Measurements from ENCODE around the gene LUC7L3. TPM values are rescaled to one million over a fixed set of nuclear protein-coding genes. Genes with fewer than 3 reads are reported as not detected.

LUC7L3 gene
- total and polyA plus RNA-seq, 2 of the 13 experiments (the other 11 are each of a cell fraction or from before 2014, with no cell fraction given) = 108 to 120 TPM

GRCh38 chr17:50768346-50768761 is 49.0 kb downstream of the LUC7L3 start (continued):
- TF ChIP-seq TFAP4 (IDR thresholded peaks at IDR 0.05; ENCODE audit: borderline replicate concordance, low read depth) = no peak; the same call in 1 of the 2 replicates
- TF ChIP-seq MXD4 (CRISPR knock-in tag; IDR thresholded peaks at IDR 0.05) = no peak
- no peak for TF ChIP-seq SNAPC4 (CRISPR knock-in tag; IDR thresholded peaks at IDR 0.05)
- TF ChIP-seq ATRX (CRISPR knock-in tag; IDR thresholded peaks at IDR 0.05; ENCODE audit: borderline replicate concordance) = no peak
- no peak for TF ChIP-seq ZNF207 (IDR thresholded peaks at IDR 0.05; ENCODE audit: borderline replicate concordance)
- TF ChIP-seq ZNF343 (CRISPR knock-in tag; IDR thresholded peaks at IDR 0.05) = no peak
- TF ChIP-seq AKAP8 (CRISPR knock-in tag; IDR thresholded peaks at IDR 0.05) = no peak
- TF ChIP-seq ATF7-NPFF (CRISPR knock-in tag; IDR thresholded peaks at IDR 0.05; ENCODE audit: low read depth) = no peak
- peak; percentile 31; the same call in 1 of the 2 replicates for TF ChIP-seq PHF21A (CRISPR knock-in tag; IDR thresholded peaks at IDR 0.05)
- no peak for TF ChIP-seq KLF11 (CRISPR knock-in tag; IDR thresholded peaks at IDR 0.05)
- no peak for TF ChIP-seq ZNF512 (CRISPR knock-in tag; IDR thresholded peaks at IDR 0.05)
- peak; percentile 29; the same call in 1 of the 2 replicates for TF ChIP-seq SAP130 (CRISPR knock-in tag; IDR thresholded peaks at IDR 0.05; ENCODE audit: low read depth)
- TF ChIP-seq ZNF292 (CRISPR knock-in tag; IDR thresholded peaks at IDR 0.05; ENCODE audit: borderline replicate concordance, low read depth) = no peak
- no peak for TF ChIP-seq ZNF101 (CRISPR knock-in tag; IDR thresholded peaks at IDR 0.05; ENCODE audit: borderline replicate concordance, low read depth)
- no peak for TF ChIP-seq GATAD1 (CRISPR knock-in tag; IDR thresholded peaks at IDR 0.05)
- TF ChIP-seq SIN3A (IDR thresholded peaks at IDR 0.05; ENCODE audit: borderline replicate concordance, low read depth, low read length) = no peak
- TF ChIP-seq ZFP36L1 (CRISPR knock-in tag; IDR thresholded peaks at IDR 0.05) = no peak
- no peak for TF ChIP-seq ZNF549 (CRISPR knock-in tag; IDR thresholded peaks at IDR 0.05)
- TF ChIP-seq GABPB1 (CRISPR knock-in tag; IDR thresholded peaks at IDR 0.05) = peak; percentile 53; the same call in 1 of the 2 replicates
- TF ChIP-seq MXI1 (IDR thresholded peaks at IDR 0.05; ENCODE audit: borderline replicate concordance, low read depth, low read length) = no peak
- TF ChIP-seq RARA (CRISPR knock-in tag; IDR thresholded peaks at IDR 0.05) = no peak
- TF ChIP-seq ZNF816 (CRISPR knock-in tag; IDR thresholded peaks at IDR 0.05; ENCODE audit: borderline replicate concordance) = no peak
- TF ChIP-seq TFE3 (CRISPR knock-in tag; IDR thresholded peaks at IDR 0.05) = no peak
- TF ChIP-seq KDM5B (CRISPR knock-in tag; IDR thresholded peaks at IDR 0.05; ENCODE audit: borderline replicate concordance) = no peak
